Measurements from ENCODE around the gene FOXA3. TPM values are rescaled to one million over a fixed set of nuclear protein-coding genes. Genes with fewer than 3 reads are reported as not detected.
"Not testable (repeated sequence)": the region's sequence is repeated elsewhere in the genome, so short reads cannot be mapped to it uniquely, and the experiment has no call there.

FOXA3 gene
- polyA plus RNA-seq, 2 of the 4 experiments (the other 2 are of a cell fraction): 1.6 to 5.3 TPM

- ChIA-PET CTCF (interaction anchor here (12.8 kb wide), 1 partner anchor 23 kb away, joined by 315 read pairs; the partner anchor contains the start of genes FOXA3 and SYMPK), POLR2A (interaction anchor here (1.2 kb wide), 1 partner anchor 12 kb away, joined by 5 read pairs; the partner anchor contains the start of gene MYPOP)
- no peak for FAIRE-seq
- Histone ChIP-seq H3K4me1 (peaks cover 6% of the 10 kb centered on the region; the same call in 2 of the 3 replicates), H3K27ac (no peak overlapping the region), H3K4me2 (no peak overlapping the region), H3K4me3 (no peak overlapping the region), H3K9me3 (no peaks in the 10 kb centered on the region)
- ATAC-seq: no peak
- WGBS (ENCODE audit: missing lambda C conversion rate): 86% methylated on average over 10 of the region's 17 CpGs
- DNase-seq (ENCODE audit: low read depth in 1 of 2, low spot score in 1 of 2): no peak
- TF ChIP-seq KDM5A (IDR thresholded peaks at IDR 0.05): no peak
- no peak for TF ChIP-seq CBX2 (IDR thresholded peaks at IDR 0.05; ENCODE audit: borderline replicate concordance, low read depth)
- TF ChIP-seq RCOR1 (IDR thresholded peaks at IDR 0.05; ENCODE audit: low read depth, low read length): no peak
- TF ChIP-seq JUN (IDR thresholded peaks at IDR 0.05): no peak
- TF ChIP-seq MAFK (IDR thresholded peaks at IDR 0.05; ENCODE audit: partially characterized antibody): no peak
- TF ChIP-seq JUNB (IDR thresholded peaks at IDR 0.05): no peak
- no peak for TF ChIP-seq RARB (CRISPR knock-in tag; IDR thresholded peaks at IDR 0.05)
- no peak for TF ChIP-seq SREBF2 (IDR thresholded peaks at IDR 0.05)
- TF ChIP-seq POLR2A (IDR thresholded peaks at IDR 0.05; ENCODE audit: low read length): no peak
- TF ChIP-seq, protein P1, sequence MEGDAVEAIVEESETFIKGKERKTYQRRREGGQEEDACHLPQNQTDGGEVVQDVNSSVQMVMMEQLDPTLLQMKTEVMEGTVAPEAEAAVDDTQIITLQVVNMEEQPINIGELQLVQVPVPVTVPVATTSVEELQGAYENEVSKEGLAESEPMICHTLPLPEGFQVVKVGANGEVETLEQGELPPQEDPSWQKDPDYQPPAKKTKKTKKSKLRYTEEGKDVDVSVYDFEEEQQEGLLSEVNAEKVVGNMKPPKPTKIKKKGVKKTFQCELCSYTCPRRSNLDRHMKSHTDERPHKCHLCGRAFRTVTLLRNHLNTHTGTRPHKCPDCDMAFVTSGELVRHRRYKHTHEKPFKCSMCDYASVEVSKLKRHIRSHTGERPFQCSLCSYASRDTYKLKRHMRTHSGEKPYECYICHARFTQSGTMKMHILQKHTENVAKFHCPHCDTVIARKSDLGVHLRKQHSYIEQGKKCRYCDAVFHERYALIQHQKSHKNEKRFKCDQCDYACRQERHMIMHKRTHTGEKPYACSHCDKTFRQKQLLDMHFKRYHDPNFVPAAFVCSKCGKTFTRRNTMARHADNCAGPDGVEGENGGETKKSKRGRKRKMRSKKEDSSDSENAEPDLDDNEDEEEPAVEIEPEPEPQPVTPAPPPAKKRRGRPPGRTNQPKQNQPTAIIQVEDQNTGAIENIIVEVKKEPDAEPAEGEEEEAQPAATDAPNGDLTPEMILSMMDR (IDR thresholded peaks at IDR 0.05): no peak
Measured at GRCh38 chr19:45890877-45891276, 26.8 kb downstream of the FOXA3 start.

DNA sequence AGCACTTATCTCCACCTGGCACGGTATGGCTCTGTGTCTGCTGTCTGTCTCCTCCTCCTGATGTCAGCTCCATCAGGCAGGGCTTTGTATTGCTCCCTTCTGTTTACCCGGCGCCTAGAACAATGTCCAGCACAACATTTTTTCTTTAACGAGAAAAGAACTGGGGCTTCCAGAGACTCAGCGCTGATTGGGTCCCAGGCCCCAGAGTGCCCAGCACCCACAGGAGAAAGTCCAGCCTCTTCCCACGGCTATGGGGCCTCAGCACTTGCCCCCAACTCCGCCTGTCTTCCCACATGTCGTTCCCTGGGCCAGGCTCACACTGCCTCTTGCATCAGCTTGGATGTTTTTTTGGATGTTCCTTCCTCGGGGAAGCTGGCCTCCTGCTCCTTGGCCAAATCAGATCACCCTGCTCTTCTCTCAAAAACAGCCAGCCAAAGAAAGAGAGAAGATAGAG, 31.4 kb downstream of the FOXA3 start:
- CTCF ChIA-PET: interaction anchor here (0.9 to 5.1 kb wide), 7 partner anchors 13 to 183 kb away, joined by 3 to 32 read pairs (median 4); partner anchors contain the start of gene FOXA3
- no peak for DNase-seq (ENCODE audit: low read depth in 1 of 2, low spot score in 1 of 2)
- no peak for TF ChIP-seq FOXS1 (CRISPR knock-in tag; IDR thresholded peaks at IDR 0.05)
- no peak for FAIRE-seq
- POLR2A ChIA-PET: interaction anchor here (1.6 kb wide), 1 partner anchor 32 kb away, joined by 4 read pairs; no protein-coding TSS in a partner anchor
- Histone ChIP-seq H3K4me3 (no peak overlapping the region), H3K9me3 (no peaks in the 10 kb centered on the region), H3K27ac (no peak overlapping the region), H3K4me2 (no peak overlapping the region), H3K4me1 (0 out of 3 replicates have a peak, but pooled peaks cover under 1% of the 10 kb centered on the region)
- 86% methylated on average over 9 of the region's 9 CpGs for WGBS (ENCODE audit: missing lambda C conversion rate)
- no peak for ATAC-seq

DNA sequence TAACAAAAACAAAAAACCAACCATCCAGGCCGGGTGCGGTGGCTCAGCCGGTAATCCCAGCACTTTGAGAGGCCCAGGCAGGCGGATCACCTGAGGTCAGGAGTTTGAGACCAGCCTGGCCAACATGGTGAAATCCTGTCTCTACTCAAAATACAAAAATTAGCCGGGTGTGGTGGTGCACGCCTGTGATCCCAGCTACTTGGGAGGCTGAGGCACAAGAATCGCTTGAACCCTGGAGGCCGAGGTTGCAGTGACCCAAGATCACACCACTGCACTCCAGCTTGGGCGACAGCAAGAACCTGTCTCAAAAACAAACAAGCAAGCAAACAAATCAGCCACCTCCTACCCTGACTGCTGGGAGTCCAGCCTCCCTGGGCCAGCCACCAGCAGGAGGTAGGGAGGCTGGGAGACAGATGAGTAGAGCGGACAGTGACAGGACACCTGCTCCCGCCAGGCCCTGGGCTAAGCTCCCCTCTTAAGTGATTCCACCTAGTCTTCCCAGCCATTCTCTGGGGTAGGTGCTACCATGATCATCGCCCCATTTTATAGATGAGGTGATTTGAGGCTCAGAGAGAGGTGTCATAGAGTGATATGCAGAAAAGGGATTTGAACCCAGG, 32.0 kb downstream of the FOXA3 start:
- not testable (repeated sequence) for FAIRE-seq; H3K4me3 ChIP-seq; DNase-seq (ENCODE audit: low read depth in 1 of 2, low spot score in 1 of 2); ATAC-seq; H3K4me2 ChIP-seq; H3K27ac ChIP-seq; H3K9me3 ChIP-seq; H3K4me1 ChIP-seq
- CTCF ChIA-PET: interaction anchor here (1.2 to 5.1 kb wide), 5 partner anchors 14 to 133 kb away, joined by 3 to 32 read pairs (median 5); partner anchors contain the start of gene FOXA3
- POLR2A ChIA-PET: interaction anchor here (1.6 kb wide), 1 partner anchor 33 kb away, joined by 4 read pairs; no protein-coding TSS in a partner anchor
- 89% methylated on average over 12 of the region's 12 CpGs for WGBS (ENCODE audit: missing lambda C conversion rate)

- ATAC-seq (no peak), FAIRE-seq (no peak), DNase-seq (ENCODE audit: low read depth in 1 of 2, low spot score in 1 of 2) (no peak)
- H3K4me1 ChIP-seq: peaks cover 11% of the 10 kb centered on the region
- H3K9me3 ChIP-seq: no peaks in the 10 kb centered on the region
- POLR2A ChIA-PET: no interaction called here
- no peak overlapping the region for H3K27ac ChIP-seq
- 96% methylated on average over 8 of the region's 8 CpGs for WGBS (ENCODE audit: missing lambda C conversion rate)
- no peak overlapping the region for H3K4me3 ChIP-seq
- CTCF ChIA-PET: interaction anchor here (1.3 to 3.4 kb wide), 3 partner anchors 14 to 81 kb away, joined by 4 to 13 read pairs (median 12); partner anchors contain the start of gene FOXA3
- H3K4me2 ChIP-seq: no peak overlapping the region
- no peak for TF ChIP-seq FOXS1 (CRISPR knock-in tag; IDR thresholded peaks at IDR 0.05)
- no peak for TF ChIP-seq MAZ (IDR thresholded peaks at IDR 0.05; ENCODE audit: borderline replicate concordance, low read depth, low read length)
- TF ChIP-seq, protein P2, sequence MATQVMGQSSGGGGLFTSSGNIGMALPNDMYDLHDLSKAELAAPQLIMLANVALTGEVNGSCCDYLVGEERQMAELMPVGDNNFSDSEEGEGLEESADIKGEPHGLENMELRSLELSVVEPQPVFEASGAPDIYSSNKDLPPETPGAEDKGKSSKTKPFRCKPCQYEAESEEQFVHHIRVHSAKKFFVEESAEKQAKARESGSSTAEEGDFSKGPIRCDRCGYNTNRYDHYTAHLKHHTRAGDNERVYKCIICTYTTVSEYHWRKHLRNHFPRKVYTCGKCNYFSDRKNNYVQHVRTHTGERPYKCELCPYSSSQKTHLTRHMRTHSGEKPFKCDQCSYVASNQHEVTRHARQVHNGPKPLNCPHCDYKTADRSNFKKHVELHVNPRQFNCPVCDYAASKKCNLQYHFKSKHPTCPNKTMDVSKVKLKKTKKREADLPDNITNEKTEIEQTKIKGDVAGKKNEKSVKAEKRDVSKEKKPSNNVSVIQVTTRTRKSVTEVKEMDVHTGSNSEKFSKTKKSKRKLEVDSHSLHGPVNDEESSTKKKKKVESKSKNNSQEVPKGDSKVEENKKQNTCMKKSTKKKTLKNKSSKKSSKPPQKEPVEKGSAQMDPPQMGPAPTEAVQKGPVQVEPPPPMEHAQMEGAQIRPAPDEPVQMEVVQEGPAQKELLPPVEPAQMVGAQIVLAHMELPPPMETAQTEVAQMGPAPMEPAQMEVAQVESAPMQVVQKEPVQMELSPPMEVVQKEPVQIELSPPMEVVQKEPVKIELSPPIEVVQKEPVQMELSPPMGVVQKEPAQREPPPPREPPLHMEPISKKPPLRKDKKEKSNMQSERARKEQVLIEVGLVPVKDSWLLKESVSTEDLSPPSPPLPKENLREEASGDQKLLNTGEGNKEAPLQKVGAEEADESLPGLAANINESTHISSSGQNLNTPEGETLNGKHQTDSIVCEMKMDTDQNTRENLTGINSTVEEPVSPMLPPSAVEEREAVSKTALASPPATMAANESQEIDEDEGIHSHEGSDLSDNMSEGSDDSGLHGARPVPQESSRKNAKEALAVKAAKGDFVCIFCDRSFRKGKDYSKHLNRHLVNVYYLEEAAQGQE (IDR thresholded peaks at IDR 0.05): no peak
- no peak for TF ChIP-seq HOXA7 (CRISPR knock-in tag; IDR thresholded peaks at IDR 0.05)
- TF ChIP-seq BHLHE40 (IDR thresholded peaks at IDR 0.05; ENCODE audit: low read depth, low read length): no peak
- no peak for TF ChIP-seq POLR2A (IDR thresholded peaks at IDR 0.05; ENCODE audit: low read length)
- TF ChIP-seq HDAC2 (IDR thresholded peaks at IDR 0.05): no peak
- TF ChIP-seq CHD4 (IDR thresholded peaks at IDR 0.05; ENCODE audit: borderline replicate concordance): no peak
- no peak for TF ChIP-seq GATA3 (IDR thresholded peaks at IDR 0.05; ENCODE audit: borderline replicate concordance)
- no peak for TF ChIP-seq POLR2AphosphoS2 (conservative IDR thresholded peaks at IDR 0.05; ENCODE audit: low read length)
- TF ChIP-seq NFE2L2 (conservative IDR thresholded peaks at IDR 0.05; ENCODE audit: low read length): no peak
- TF ChIP-seq ZNF302 (CRISPR knock-in tag; IDR thresholded peaks at IDR 0.05): no peak
- TF ChIP-seq, protein P3, sequence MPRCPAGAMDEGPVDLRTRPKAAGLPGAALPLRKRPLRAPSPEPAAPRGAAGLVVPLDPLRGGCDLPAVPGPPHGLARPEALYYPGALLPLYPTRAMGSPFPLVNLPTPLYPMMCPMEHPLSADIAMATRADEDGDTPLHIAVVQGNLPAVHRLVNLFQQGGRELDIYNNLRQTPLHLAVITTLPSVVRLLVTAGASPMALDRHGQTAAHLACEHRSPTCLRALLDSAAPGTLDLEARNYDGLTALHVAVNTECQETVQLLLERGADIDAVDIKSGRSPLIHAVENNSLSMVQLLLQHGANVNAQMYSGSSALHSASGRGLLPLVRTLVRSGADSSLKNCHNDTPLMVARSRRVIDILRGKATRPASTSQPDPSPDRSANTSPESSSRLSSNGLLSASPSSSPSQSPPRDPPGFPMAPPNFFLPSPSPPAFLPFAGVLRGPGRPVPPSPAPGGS (IDR thresholded peaks at IDR 0.05): no peak
- TF ChIP-seq EHF (CRISPR knock-in tag; IDR thresholded peaks at IDR 0.05): no peak
- no peak for TF ChIP-seq RFX5 (IDR thresholded peaks at IDR 0.05)
- no peak for TF ChIP-seq ZC3H11A (IDR thresholded peaks at IDR 0.05)
Measured at GRCh38 chr19:45897261-45897812, 33.2 kb downstream of the FOXA3 start.
